Fibroblast of gingiva (primary cell): ENCODE results near the gene PIGH.
A peak's percentile ranks its signal among the peaks of the same experiment; 100 is the strongest.
"Not testable (repeated sequence)": the region's sequence is repeated elsewhere in the genome, so short reads cannot be mapped to it uniquely, and the experiment has no call there.

Experiments
- DNase-seq: peaks from one replicate; pipeline ENCODE4 v3.0.0-alpha.2; 2011; ENCODE audit warnings: low read depth

PIGH gene, protein sequence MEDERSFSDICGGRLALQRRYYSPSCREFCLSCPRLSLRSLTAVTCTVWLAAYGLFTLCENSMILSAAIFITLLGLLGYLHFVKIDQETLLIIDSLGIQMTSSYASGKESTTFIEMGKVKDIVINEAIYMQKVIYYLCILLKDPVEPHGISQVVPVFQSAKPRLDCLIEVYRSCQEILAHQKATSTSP

DNA sequence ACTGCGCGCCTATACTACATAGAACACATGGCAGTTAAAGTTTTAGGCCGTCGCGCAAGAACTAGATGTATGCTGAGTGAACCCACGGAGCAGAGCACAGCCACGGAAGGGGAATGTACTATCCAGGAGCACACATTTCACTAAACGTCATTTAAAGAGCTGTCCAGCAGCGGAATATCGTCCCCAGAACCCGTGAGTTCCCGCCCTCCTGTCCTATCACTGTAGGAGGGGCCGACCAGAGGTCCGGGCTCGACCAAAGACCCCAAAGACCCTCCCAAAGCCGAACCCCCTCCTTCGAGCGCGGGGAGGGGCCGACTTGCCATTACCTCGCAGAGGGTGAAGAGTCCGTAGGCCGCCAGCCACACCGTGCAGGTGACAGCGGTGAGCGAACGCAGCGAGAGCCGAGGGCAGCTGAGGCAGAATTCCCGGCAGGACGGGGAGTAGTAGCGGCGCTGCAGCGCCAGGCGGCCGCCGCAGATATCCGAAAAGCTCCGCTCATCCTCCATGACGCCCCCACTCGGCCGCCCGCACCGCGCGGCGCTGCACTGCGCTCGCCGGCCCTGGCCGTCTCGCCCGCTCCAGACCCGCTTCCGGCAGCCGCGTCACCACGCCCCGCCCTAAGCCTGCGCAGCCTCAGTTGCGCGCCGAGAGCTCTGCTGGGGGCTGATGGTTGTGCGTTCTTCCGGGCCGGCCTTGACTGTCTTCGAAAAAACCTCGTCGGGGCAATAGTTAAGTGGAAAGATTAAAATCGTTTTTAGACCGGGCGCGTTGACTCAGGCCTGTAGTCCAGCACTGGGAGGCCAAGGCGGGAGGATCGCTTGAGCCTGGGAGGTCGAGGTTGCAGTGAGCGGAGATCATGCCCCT is at the start of gene PIGH:
PIGH (minus strand) TSS at position 571 of the 864 bp plus-strand sequence; CDS start at position 506, 65 bp downstream.
- DNase-seq, result peak; percentile 79

DNA sequence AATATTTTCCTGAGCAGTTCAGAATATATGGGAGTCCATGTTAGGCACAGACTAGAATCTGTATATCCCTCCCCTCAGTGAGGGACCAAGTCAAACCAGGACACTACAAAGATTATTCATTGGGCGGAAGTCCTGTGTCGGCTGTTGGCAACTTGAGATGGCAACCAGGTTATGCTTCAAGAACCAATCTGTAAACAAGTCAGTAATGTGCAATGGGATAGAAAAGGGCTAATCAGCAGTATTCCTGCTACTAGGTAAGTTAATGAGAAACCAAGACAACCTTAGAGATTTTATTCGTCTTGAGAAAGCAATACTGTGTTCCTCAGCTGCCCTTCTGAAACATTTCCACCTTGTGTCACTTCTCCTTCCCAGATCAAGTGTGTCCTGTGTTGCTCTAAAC is 46.1 kb upstream of the PIGH start:
- DNase-seq, result no peak

DNA sequence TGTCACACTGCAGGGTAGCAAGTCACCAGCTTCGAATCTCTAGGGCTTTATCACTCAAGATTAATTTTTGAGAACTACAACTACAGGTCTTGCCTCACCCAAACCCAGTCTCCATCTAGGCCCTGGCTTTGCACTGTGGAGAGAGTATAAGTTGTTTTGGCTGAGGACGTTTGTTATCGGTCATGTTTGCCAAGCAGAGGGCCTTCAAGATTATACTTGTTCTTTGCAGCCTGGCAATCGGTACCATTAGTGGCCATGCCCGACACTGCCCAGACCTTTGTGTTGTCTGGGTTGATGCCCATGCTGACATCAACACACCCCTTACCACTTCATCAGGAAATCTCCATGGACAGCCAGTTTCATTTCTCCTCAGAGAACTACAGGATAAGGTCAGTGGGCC is 45.3 kb upstream of the PIGH start:
- DNase-seq, result no peak

DNA sequence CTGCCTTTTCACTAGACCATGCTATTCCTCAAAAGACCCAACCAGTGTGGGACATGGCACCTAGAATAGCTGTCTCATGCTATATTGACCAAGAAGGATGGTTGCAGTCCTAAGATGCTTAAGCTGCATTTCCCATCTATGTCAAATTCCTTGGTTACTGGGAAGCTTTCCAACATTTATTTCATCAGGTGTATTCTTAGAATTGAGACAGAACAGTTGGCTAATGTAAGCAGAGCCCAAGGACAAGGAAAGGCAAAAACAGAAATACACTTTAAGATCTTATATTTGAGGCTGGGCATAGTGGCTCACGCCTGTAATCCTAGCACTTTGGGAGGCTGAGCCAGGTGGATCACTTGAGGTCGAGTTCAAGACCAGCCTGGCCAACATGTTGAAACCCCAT is 44.4 kb upstream of the PIGH start:
- DNase-seq, result peak; percentile 23

DNA sequence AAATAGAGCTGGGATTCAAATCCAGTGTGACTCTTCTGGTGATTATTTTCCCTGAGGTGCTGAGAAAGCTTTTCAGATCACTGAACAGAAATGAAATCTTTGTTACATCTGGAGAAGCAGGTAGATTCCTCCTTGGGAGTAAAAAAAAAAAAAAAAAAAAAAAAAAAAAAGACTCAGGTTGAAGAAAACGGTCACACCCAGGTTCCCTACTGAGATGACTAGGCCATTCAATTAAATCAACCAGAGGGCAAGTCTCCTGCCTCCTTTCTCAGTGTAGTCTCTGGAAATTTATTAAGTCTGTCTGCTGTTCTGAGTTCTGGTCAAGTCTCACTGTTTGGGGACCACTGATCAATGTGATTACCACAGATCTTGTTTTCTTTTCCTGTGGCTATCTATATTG is 43.6 kb upstream of the PIGH start:
- DNase-seq, result no peak

DNA sequence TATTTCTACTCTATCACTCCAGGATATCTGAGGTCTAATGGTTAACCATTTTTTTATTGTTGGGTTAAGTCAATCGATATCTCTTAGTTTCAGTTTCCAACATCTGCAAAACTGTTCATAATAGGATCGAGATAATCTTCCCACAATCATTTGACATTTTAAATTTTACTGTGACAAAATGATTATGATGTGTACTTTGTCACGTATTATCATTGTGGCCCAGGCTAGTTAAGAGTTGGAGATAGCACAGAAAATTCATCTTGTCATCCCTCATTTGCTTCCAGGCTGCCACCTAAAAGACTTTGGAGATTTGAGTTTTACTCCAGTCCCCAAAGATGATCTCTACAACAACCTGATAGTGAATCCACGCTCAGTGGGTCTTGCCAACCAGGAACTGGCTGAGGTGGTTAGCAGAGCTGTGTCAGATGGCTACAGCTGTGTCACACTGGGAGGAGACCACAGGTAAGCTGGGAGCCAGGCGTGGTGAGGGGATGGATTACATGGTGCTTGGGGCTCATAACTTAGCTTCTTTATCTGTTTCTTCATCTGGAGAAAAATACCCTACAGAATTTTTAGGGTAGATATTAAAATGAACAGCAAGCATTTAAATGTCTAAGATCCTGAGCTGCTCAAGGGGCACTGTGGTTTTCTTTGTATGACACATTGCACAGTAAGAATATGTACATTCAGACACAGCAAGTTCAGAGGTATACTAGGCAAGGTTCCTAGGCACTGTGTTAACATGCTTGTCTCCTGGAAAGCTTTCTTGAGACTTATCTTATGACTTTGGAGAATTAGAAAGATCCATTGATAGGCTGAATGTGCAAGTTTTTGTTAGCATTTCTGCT is 42.1 kb upstream of the PIGH start:
- DNase-seq, result no peak

DNA sequence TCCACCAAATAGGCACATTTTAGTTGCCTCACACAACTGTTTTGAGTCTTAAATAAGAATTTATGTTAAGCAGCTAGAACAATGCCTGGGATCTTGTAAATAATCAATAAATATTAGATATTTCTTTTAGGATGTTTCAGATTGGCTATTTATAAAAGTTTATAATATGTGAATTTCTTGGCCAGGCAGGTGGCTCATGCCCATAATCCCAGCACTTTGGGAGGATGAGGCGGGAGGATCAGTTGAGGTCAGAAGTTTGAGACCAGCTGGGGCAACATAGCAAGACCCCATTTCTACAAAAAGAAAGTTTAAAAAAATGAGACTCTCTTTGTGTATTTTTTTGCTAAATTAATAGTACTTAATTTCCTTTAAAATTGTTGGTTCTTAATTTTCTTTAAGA is 41.4 kb upstream of the PIGH start:
- DNase-seq, result no peak

DNA sequence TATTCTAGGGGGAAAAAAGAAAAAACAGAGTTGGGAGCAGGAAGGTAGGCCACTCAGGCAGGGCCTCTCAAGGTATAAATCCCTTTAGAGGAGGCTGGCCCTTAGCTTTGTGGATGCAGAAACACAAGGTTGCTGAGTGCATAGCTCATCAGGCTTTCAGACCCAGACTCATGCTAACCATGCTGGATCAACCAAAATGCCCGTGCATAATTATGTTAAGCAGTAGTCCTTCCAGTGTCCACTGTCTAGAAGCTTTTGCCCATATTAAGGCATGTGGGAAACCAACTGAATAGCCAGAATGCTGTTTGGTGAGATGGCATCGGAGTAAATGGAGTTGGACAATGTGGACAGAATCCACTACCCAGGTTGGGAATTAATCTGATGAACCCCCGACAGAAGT is 38.6 kb upstream of the PIGH start:
- no peak for DNase-seq

DNA sequence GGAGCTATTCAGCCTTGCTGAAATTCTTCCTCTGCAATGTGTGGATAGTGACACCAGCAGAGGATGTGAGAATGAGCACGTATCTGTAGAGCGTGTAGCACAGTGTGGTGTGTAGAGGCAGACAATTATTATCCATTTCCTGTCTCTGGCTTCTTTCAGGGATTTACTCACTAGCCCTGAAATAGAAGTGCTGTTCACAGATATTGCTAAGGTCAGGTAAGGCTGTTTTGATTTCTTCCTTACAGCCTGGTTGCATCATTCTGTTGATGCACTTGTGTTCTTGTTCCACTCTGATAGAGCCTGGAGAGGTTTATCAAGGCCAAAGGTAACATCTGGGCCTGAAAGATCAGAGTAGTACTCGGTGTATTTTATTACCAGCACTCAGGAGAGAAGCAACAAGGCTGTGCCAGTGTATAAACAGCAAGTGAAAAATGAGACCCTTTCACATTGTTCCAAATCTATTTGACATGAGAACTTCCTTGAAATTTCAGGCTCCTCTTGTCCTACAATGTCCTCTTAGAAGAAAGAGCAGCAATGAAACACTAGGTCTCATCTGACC is 36.4 kb upstream of the PIGH start:
- no peak for DNase-seq

DNA sequence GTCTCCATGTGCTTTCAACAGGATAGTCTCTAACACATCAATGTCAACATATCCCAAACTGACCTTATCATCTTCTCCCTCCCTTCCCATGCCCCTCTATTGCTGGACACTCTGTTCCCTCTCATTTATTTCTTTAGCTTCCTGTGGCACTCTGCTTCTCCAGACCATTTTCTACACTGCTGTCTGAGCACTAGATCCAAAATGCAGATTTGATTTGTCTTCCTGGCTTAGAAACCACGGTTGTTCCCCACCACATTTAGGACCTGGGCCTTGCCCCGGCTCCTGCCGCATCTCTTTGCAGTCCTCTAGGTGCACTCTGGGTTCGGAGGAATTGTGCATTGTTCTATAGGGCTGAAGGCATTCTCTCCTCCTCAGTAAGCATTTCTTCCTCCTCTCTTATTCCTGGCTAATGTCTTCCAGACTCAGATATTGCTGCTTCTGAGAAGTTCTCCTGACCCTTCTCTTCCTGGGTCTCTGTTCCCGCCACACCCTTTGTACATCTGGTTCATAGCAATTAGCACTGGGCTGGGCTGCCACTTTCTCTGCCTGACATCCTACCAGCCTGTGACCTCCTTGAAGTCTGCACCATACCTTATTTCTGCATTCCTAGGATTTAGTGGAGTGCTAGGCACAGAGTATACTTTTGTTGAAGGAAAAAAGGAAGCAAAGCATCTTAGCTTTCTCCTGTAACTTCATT is 33.5 kb upstream of the PIGH start:
- no peak for DNase-seq

DNA sequence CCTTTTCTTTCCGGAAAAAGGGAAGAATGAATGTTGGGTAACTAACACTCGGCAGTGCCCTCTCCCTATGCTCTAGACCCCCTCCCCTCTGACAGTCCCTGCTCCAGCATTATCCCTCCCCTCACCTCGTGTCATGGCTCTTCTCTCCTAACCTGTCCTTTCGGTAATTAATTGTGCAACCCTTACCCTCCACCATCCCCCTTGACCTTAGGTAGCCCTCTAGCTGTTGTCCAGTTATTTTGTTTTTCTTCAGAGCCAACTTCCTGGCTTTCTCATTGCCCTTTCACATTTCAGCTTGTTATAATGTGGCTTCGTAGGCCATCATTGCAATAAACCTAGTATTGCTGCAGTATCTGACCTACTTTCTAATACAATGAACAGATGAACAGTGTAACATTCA is 30.9 kb upstream of the PIGH start:
- no peak for DNase-seq

DNA sequence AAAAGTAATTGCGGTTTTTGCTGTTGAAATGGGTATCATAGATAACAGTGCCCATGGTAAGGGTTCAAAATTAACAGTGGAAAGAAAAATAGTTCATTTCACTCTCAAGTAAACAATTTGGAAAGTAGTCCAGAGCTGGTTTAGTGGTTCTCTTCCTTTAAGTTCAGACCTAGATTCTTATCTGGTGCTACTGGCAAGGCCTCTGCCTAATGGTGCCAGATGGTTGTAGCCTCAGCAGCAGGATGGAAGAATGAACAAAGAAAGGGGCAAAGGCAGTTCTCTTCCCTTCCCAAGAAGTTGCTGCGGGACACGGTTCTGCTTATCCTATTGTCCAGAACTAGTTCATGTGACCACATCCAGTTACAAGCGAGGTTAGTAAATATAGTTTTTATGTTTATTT is 30.1 kb upstream of the PIGH start:
- no peak for DNase-seq

DNA sequence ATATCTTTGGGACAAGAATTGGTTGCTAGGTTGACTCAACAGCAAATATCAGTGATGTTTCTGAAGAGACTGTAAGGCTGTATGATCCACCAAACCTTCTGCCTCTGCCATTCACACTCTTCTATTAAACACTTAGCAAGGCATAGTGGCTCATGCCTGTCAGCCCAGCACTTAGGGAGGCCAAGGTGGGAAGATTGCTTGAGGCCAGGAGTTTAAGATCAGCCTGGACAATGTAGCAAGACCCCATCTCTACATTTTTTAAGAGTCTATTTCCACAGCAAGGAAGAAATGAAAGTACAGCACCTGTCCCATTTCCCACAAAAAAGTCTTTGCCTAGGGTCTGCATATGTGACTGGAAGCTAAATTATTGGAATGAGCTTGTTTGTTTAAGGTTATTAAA is 27.5 kb upstream of the PIGH start:
- DNase-seq, result no peak

DNA sequence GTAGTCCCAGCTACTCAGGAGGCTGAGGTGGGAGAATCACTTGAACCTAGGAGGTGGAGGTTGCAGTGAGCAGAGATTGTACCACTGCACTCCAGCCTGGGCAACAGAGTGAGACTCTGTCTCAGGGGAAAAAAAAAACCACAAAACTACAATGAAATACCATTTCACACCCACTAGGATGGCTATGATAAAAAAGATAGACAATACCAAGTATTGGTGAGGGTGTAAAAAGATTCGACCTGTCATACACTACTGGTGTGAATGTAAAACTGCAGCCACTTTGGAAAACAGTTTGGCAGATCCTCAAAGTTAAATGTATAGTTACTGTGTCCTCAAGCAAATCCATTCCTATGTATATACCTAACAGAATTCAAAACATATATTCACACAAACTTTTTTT is 26.1 kb upstream of the PIGH start:
- not testable (repeated sequence) for DNase-seq

DNA sequence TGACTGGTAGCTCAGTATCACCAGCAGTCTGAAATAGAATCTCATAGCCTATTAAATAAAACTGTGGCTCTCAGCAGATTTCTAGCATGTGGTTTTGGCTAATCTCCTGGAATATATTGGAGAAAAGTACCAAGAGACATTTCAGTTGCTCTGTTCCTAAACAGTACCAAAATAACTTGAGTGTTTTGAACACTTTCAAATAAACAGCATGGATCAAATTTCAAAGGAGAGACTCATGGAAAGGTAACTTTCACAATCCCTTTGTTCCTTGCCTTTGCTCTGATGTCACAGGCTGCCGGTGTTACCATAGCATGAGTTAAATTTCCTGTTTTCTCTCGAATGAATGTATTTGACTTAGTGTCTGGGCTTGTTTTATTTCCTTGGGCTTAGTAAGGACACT is 23.0 kb upstream of the PIGH start:
- peak; percentile 37 for DNase-seq

DNA sequence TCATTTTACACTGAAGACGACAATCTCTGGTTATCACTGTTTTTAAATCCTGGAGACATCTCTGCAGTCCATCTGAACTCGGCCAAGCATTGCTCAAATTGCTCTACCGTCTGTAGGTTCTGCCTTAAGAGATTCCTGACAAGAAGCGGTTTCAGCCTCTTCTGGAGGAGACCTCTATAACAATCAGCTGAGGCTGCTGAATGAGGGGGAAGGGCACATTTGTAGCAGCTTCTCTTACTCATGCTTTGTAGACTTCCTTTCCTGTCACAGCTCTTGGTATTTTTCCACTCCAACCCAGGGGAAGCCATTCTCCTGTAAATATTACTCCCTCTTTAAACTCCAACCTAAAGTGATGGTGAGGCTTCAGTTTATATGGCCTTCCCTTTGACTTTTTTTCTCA is 22.6 kb upstream of the PIGH start:
- DNase-seq, result peak; percentile 27

DNA sequence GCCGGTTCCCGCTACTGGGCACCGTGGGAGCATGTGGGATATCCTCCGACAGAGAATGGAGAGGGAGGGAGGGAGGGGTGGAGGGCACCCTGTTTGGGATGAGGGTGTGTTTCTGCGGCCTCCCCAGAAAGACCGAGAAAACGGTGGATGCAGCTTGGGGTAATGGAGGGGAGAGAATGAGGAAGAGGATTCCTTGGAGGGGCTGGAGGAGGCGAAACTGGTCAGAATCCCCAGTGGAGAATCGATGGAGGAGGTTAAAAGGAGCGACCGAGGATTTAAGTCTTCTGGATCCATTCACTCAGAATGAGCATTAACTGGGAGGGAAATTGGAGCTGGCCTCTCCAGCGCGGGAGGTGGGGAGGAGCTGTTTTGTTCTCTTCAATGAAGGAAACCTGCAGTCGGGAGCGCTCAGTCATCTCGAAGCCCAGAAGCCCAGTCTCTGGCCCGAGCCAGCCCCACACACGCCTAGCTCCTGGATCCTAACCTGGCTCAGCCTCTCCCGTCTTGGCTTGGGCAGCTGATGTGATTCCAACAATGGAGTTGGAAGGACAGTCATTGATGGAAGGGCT is 20.2 kb upstream of the PIGH start:
- DNase-seq, result no peak

DNA sequence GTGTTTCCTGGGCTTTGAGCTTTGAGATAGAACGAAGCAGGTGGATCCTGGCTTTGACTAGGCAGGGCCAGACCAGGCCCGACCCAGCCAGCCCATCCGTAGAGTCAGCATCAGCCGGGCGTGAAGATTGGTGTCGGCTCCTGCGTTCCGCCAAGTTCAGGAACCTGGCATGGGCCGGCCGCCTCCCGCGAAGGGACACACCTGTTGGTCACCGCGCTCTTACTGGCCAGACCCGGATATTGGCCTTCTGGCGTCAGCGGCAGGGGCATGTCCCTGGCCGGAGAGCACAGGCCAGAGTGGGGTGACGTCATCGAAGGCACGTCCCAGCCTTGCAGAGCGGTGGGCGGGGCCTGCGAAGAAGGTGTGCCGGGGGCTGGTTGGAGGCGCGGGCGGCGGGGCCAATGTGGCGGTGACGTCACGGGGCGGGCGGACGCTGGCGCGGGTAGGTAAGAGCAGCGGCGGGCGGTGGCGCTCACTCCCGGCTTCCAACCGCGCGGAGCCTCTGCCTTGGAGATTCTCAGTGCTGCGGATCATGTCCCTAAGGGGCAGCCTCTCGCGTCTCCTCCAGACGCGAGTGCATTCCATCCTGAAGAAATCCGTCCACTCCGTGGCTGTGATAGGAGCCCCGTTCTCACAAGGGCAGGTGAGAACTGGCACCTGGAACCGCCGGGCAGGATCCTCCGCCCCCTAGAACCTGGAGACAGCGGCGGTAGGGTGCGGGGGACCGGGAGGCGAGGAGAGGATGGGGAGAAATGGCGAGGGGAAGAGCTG is 19.6 kb upstream of the PIGH start, which contains the start of gene ARG2:
ARG2 (plus strand) TSS at position 475 of the 771 bp plus-strand sequence; CDS start at position 533, 58 bp downstream.
- DNase-seq, result peak; percentile 77

DNA sequence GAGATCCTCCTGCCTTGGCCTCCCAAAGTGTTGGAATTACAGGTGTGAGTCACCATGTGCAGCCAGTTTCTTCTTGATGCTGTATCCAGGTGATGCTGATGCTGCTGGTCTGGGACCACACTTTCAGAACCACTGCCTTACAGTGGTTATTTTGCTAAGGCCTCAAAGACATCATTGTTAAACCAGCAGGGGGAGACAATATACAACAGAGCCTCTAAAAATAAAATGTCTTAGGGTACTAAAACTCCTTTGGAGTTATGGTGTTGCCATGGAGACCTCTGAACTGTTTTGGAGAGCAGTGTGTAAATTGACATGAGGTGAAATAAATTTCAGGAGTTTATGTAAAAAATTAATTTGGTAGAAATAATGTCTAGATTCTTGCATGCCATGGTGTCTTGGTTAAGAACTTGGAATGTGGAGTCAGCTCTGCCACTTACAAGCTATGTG is 18.6 kb upstream of the PIGH start:
- peak; percentile 73 for DNase-seq

DNA sequence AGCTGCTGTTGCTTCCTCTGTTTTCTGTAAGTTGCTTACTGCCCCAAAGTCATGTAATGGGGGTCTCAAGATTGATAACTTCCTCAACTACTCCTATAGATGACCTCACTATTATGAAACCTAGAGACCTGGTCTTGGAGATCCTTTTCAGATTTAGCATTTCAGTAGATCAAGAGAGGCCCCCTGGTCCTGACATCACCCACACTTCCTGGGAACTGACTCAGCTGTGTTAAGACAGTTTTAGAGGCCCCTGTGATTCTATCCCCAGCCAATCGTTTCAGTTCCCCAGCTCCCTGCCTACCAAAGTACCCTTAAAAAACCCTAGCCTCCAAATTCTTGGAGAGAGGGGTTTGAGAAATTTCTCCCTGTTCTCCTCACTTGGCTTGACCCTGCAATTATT is 10.4 kb upstream of the PIGH start:
- no peak for DNase-seq
